HepG2 (cell line): ENCODE results near the gene VSTM4. TPM values are rescaled to one million over a fixed set of nuclear protein-coding genes. Genes with fewer than 3 reads are reported as not detected.

Source experiments
- ATAC-seq: fragments of 200-7000 bp; cut with Tn5 transposase; 3 replicates; pipeline ENCODE4 v1.9.1; 2020; ENCODE audit warnings: mild to moderate bottlenecking, moderate library complexity
- BruUV-seq: library from RNA; stranded (reverse); fragments of 400-500 nt; replicated peaks from 2 replicates; lab custom pipeline; 2021; lab: Mats Ljungman, UMichigan
- CTCF ChIA-PET: fragments of 300-600 bp; formaldehyde crosslinking; extraction: SDS; loops from one replicate; lab custom pipeline; 2021; ENCODE audit warnings: low total read pairs, inconsistent platforms, low intra/inter-chr PET ratio; lab: Yijun Ruan, JAX
- POLR2A ChIA-PET: fragments of 350-600 bp; sonication (Branson Sonifier 250); formaldehyde crosslinking; loops from one replicate; lab custom pipeline; 2020; ENCODE audit warnings: antibody characterized with exemption, inconsistent platforms; lab: Yijun Ruan, JAX
- DNase-seq: peaks from one replicate; pipeline ENCODE4 v3.0.0-alpha.2; 2015; ENCODE audit warnings: low spot score
- FAIRE-seq: peaks from 3 replicates; lab custom pipeline; 2011; peaks lifted over from hg19 to GRCh38; lab: Jason Lieb, UNC
- H2AFZ ChIP-seq: one replicate; pipeline ENCODE4 v1.6.1; 2011; ENCODE audit warnings: low read length, inconsistent platforms
- H3K27ac ChIP-seq: fragments of 300-600 bp; 3 replicates; pipeline ENCODE4 v1.8.0; 2011; ENCODE audit warnings: mixed run types, mild to moderate bottlenecking, mixed read lengths, low read length, inconsistent platforms; ENCODE audit not compliant: insufficient read depth; ENCODE audit errors: extremely low read length
- H3K27me3 ChIP-seq, 2 experiments: fragments of 200-600 bp in 1 of 2; 2 replicates in 1 of 2; 3 replicates in 1 of 2; pipeline versions ENCODE4 v1.6.0 to v1.8.0; 2011; ENCODE audit warnings: low read length in 2 of 2, mild to moderate bottlenecking in 2 of 2, moderate library complexity in 2 of 2, inconsistent platforms in 1 of 2; ENCODE audit not compliant: insufficient read depth in 2 of 2, control insufficient read depth in 1 of 2
- H3K36me3 ChIP-seq, 2 experiments: fragments of 200-600 bp in 1 of 2; replicated peaks in 1 of 2; 2 replicates in 1 of 2; 3 replicates in 1 of 2; pipeline versions ENCODE4 v1.5.1 to v1.8.0; 2011; ENCODE audit warnings: low read length in 2 of 2, inconsistent platforms in 1 of 2; ENCODE audit not compliant: insufficient read depth in 2 of 2, control insufficient read depth in 1 of 2
- H3K4me1 ChIP-seq: 2 replicates; pipeline ENCODE4 v1.5.1; 2012; ENCODE audit warnings: low read length, inconsistent platforms; ENCODE audit not compliant: insufficient read depth
- H3K4me2 ChIP-seq: 2 replicates; pipeline ENCODE4 v1.6.0; 2011; ENCODE audit warnings: low read depth, low read length, inconsistent platforms
- H3K4me3 ChIP-seq, 3 experiments: fragments of 200-600 bp in 1 of 3; sonication (generic), shearing (Covaris generic) in 1 of 3; replicated peaks in 1 of 3; 2 replicates each; pipeline ENCODE4 v1.5.1; 2011 to 2016; ENCODE audit warnings: low read length in 3 of 3, inconsistent platforms in 2 of 3, low read depth in 2 of 3, mild to moderate bottlenecking in 2 of 3, control low read depth in 1 of 3, mixed read lengths in 1 of 3; ENCODE audit not compliant: insufficient read depth in 1 of 3
- H3K79me2 ChIP-seq: one replicate; pipeline ENCODE4 v1.6.1; 2011; ENCODE audit warnings: low read length, inconsistent platforms; ENCODE audit not compliant: insufficient read depth
- H3K9ac ChIP-seq: 2 replicates; pipeline ENCODE4 v1.6.0; 2011; ENCODE audit warnings: mild to moderate bottlenecking, low read depth, low read length, inconsistent platforms; ENCODE audit not compliant: insufficient read depth
- H3K9me3 ChIP-seq: 2 replicates; pipeline ENCODE4 v1.5.1; 2012; ENCODE audit warnings: mild to moderate bottlenecking, low read length
- H4K20me1 ChIP-seq: 2 replicates; pipeline ENCODE4 v1.6.0; 2011; ENCODE audit warnings: inconsistent platforms, mild to moderate bottlenecking, low read length, moderate library complexity; ENCODE audit not compliant: insufficient read depth
- EZH2 ChIP-seq: conservative IDR thresholded peaks from 2 replicates; pipeline ENCODE4 v1.6.1; 2012; ENCODE audit warnings: mild to moderate bottlenecking, low read depth, low read length, moderate library complexity
- MED8 ChIP-seq: sonication (generic); formaldehyde crosslinking; IDR thresholded peaks from 2 replicates; pipeline ENCODE4 v1.8.1; 2023; ENCODE audit warnings: mild to moderate bottlenecking, missing genetic modification reagents; ENCODE audit not compliant: insufficient replicate concordance
- NCOA1 ChIP-seq: sonication (generic); formaldehyde crosslinking; IDR thresholded peaks from 2 replicates; pipeline ENCODE4 v1.9.0; 2021; ENCODE audit warnings: missing genetic modification reagents
- NR2F6 ChIP-seq, 2 experiments: IDR thresholded peaks; 2 replicates each; pipeline ENCODE4 v1.6.1; 2016; ENCODE audit warnings: antibody characterized with exemption in 1 of 2, mild to moderate bottlenecking in 1 of 2
- PTBP1 ChIP-seq: fragments of 200-400 bp; formaldehyde crosslinking; IDR thresholded peaks from 2 replicates; pipeline ENCODE4 v1.6.1; 2018; ENCODE audit warnings: low read length, low read depth; ENCODE audit not compliant: poor library complexity, severe bottlenecking
- TCF7 ChIP-seq: sonication (generic); IDR thresholded peaks from 2 replicates; pipeline ENCODE4 v1.6.1; 2016; ENCODE audit warnings: antibody characterized with exemption, low read depth
- U2AF2 ChIP-seq: fragments of 200-400 bp; formaldehyde crosslinking; IDR thresholded peaks from 2 replicates; pipeline ENCODE4 v1.6.1; 2017; ENCODE audit warnings: low read depth, mild to moderate bottlenecking, low read length
- ZNF263 ChIP-seq: sonication (generic); formaldehyde crosslinking; IDR thresholded peaks from 2 replicates; pipeline ENCODE4 v1.4.0; 2020; ENCODE audit warnings: missing genetic modification reagents
- ZNF674 ChIP-seq: sonication (generic); formaldehyde crosslinking; IDR thresholded peaks from 2 replicates; pipeline ENCODE4 v1.5.0; 2020; ENCODE audit warnings: low read depth, mild to moderate bottlenecking, missing genetic modification reagents
- ZNF792 ChIP-seq: IDR thresholded peaks from 2 replicates; pipeline ENCODE4 v1.6.1; 2016
- WGBS: methylation state at CpG from one replicate; pipeline ENCODE4 v1.1.6; 2017; ENCODE audit warnings: low lambda C conversion rate; 5-methylcytosine and 5-hydroxymethylcytosine counted together
- in situ Hi-C: cut with HindIII; loops from 2 replicates; pipeline ENCODE4 v1.10.0; 2017; ENCODE audit warnings: low pct_unique_long_range_greater_than_20kb; ENCODE audit not compliant: extremely low pct_ligation_motif_present
- intact Hi-C: fragments of 100-400 bp; cut with micrococcal nuclease; formaldehyde crosslinking; loops from one replicate; pipeline ENCODE4 v1.10.0; 2022; ENCODE audit not compliant: unreplicated experiment
- polyA plus RNA-seq, 8 experiments: library from polyadenylated mRNA; depleted of rRNA in 3 of 8; stranded (reverse) in 7 of 8; unstranded in 1 of 8; fragments of >200 nt; fragmentation: Illumina TruSeq in 4 of 8; extraction: Trizol in 4 of 8; gene quantifications; 2 replicates each; pipeline versions ENCODE4 v1.2.1 to v1.2.3, GENCODE V29; 2011 to 2016; ENCODE audit warnings: low read depth in 4 of 8, missing spikeins in 1 of 8, mixed read lengths in 1 of 8; ENCODE audit not compliant: insufficient read depth in 1 of 8
- total RNA-seq, 5 experiments: library from RNA; depleted of rRNA; stranded (reverse); fragments of >200 nt; fragmentation: Illumina TruSeq; extraction: Trizol; gene quantifications; 2 replicates each; pipeline ENCODE4 v1.2.3, GENCODE V29; 2016; ENCODE audit warnings: low read depth in 1 of 5
- TF ChIP-seq, protein P1 (sequence below): sonication (generic); formaldehyde crosslinking; IDR thresholded peaks from 2 replicates; pipeline ENCODE4 v1.5.0; 2020; ENCODE audit warnings: missing genetic modification reagents, mild to moderate bottlenecking, borderline replicate concordance
- TF ChIP-seq, protein P2 (sequence below): sonication (generic); formaldehyde crosslinking; IDR thresholded peaks from 2 replicates; pipeline ENCODE4 v1.4.0; 2020; ENCODE audit warnings: missing genetic modification reagents, mild to moderate bottlenecking, borderline replicate concordance

Gene VSTM4
- total and polyA plus RNA-seq, 2 of the 13 experiments (the other 11 are each of a cell fraction or from before 2014, with no cell fraction given), result not detected

DNA sequence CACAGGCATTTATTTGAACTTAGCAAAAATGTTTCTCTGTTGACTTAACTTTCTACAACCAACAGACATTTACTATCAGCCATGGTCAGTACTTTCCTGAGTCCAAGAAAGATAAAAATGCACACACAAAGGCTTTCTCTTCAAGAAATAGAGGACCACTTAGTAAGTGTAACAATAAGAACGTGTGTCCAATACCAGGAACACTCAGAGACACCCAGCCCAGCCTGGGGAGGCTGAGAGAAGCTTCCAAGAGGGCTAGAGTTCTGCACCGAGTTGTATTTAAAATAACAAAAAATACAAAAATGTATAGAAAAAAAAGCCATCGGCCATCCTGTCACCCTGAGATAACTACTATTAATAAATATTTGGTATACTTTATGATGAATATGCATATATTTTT, 35.8 kb downstream of the VSTM4 start:
- Histone ChIP-seq H4K20me1 (no peaks in the 10 kb centered on the region), H3K4me1 (peaks cover 18% of the 10 kb centered on the region), H3K9ac (no peak overlapping the region), H3K27ac (no peak overlapping the region), H3K27me3 (peaks cover 0 to 1% of the 10 kb centered on the region in 2 experiments; a peak in 1 of 5 replicates), H3K4me3 (no peak overlapping the region), H3K4me2 (no peak overlapping the region), H3K79me2 (no peaks in the 10 kb centered on the region), H3K9me3 (no peaks in the 10 kb centered on the region), H3K36me3 (no peaks in the 10 kb centered on the region), H2AFZ (no peak overlapping the region)
- TF ChIP-seq TCF7 (no peak), ZNF263 (CRISPR knock-in tag) (no peak), EZH2 (no peak), MED8 (CRISPR knock-in tag) (no peak), U2AF2 (no peak), PTBP1 (no peak), NR2F6 (IDR thresholded peaks at IDR 0.05) (no peak), NR2F6 (CRISPR knock-in tag; IDR thresholded peaks at IDR 0.05) (no peak), NCOA1 (CRISPR knock-in tag) (no peak), ZNF674 (CRISPR knock-in tag) (no peak), ZNF792 (CRISPR knock-in tag) (no peak)
- TF ChIP-seq, protein P1, sequence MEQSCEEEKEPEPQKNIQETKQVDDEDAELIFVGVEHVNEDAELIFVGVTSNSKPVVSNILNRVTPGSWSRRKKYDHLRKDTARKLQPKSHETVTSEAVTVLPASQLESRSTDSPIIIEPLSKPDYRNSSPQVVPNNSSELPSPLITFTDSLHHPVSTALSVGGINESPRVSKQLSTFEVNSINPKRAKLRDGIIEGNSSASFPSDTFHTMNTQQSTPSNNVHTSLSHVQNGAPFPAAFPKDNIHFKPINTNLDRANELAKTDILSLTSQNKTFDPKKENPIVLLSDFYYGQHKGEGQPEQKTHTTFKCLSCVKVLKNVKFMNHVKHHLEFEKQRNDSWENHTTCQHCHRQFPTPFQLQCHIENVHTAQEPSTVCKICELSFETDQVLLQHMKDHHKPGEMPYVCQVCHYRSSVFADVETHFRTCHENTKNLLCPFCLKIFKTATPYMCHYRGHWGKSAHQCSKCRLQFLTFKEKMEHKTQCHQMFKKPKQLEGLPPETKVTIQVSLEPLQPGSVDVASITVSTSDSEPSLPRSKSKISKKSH, result no peak
- TF ChIP-seq, protein P2, sequence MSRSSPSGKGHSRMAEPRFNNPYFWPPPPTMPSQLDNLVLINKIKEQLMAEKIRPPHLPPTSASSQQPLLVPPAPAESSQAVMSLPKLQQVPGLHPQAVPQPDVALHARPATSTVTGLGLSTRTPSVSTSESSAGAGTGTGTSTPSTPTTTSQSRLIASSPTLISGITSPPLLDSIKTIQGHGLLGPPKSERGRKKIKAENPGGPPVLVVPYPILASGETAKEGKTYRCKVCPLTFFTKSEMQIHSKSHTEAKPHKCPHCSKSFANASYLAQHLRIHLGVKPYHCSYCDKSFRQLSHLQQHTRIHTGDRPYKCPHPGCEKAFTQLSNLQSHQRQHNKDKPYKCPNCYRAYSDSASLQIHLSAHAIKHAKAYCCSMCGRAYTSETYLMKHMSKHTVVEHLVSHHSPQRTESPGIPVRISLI (CRISPR knock-in tag), result no peak
- no TSS peak for BruUV-seq
- in situ Hi-C loops (no loop called here), intact Hi-C loops (no loop called here)
- ChIA-PET CTCF (no interaction called here), POLR2A (no interaction called here)
- ATAC-seq (no peak), FAIRE-seq (no peak), DNase-seq (no peak)
- WGBS, result 28% methylated on average over 3 of the region's 3 CpGs
